RWPE1 (cell line): ENCODE results near the gene ZNF710.
A peak's percentile ranks its signal among the peaks of the same experiment; 100 is the strongest.
"Not testable (repeated sequence)": the region's sequence is repeated elsewhere in the genome, so short reads cannot be mapped to it uniquely, and the experiment has no call there.

Experiments used
- CTCF ChIA-PET: fragments of 350-600 bp; sonication (Branson Sonifier 250); formaldehyde crosslinking; extraction: SDS; loops from one replicate; lab custom pipeline; 2021; lab: Yijun Ruan, JAX
- POLR2A ChIA-PET: fragments of 400-600 bp; formaldehyde crosslinking; extraction: SDS; loops from one replicate; lab custom pipeline; 2020; ENCODE audit warnings: antibody characterized with exemption; ENCODE audit not compliant: low non-redundant PET; lab: Yijun Ruan, JAX
- DNase-seq: peaks from one replicate; pipeline ENCODE4 v3.0.0; 2012; ENCODE audit warnings: low spot score
- H3K27ac ChIP-seq: fragments of 450-650 bp; 2 replicates; pipeline ENCODE4 v1.5.1; 2017
- CTCF ChIP-seq: fragments of 450-650 bp; conservative IDR thresholded peaks from 2 replicates; pipeline ENCODE4 v1.5.1; 2017; ENCODE audit warnings: low read depth, mild to moderate bottlenecking

ZNF710 gene

GRCh38 chr15:89964232-89964954, 36.7 kb upstream of the ZNF710 start:
- 0 out of 2 replicates have a peak overlapping the region, but pooled peaks have one; percentile 4 for H3K27ac ChIP-seq
- no peak for TF ChIP-seq CTCF
- ChIA-PET POLR2A (no interaction called here), CTCF (no interaction called here)
- no peak for DNase-seq

GRCh38 chr15:89967881-89968280, 33.2 kb upstream of the ZNF710 start:
- no peak for DNase-seq
- no peak for TF ChIP-seq CTCF
- no peak overlapping the region for H3K27ac ChIP-seq
- ChIA-PET POLR2A (no interaction called here), CTCF (interaction anchor here (0.6 kb wide), 1 partner anchor 18 kb away, joined by 3 read pairs; no protein-coding TSS in a partner anchor)

- DNase-seq, result peak; percentile 24
- POLR2A ChIA-PET, result no interaction called here
- no peak overlapping the region for H3K27ac ChIP-seq
- no peak for TF ChIP-seq CTCF
- CTCF ChIA-PET, result interaction anchor here (1.0 to 1.2 kb wide), 2 partner anchors 25 to 31 kb away, joined by 3 to 6 read pairs; no protein-coding TSS in a partner anchor
These were observed 29.5 kb upstream of the ZNF710 start for GRCh38 chr15:89971592-89971997.

- CTCF ChIA-PET, result interaction anchor here (1.0 to 1.2 kb wide), 2 partner anchors 24 to 31 kb away, joined by 3 to 6 read pairs; no protein-coding TSS in a partner anchor
- DNase-seq, result no peak
These were observed 29.0 kb upstream of the ZNF710 start for GRCh38 chr15:89972085-89972484.

DNA sequence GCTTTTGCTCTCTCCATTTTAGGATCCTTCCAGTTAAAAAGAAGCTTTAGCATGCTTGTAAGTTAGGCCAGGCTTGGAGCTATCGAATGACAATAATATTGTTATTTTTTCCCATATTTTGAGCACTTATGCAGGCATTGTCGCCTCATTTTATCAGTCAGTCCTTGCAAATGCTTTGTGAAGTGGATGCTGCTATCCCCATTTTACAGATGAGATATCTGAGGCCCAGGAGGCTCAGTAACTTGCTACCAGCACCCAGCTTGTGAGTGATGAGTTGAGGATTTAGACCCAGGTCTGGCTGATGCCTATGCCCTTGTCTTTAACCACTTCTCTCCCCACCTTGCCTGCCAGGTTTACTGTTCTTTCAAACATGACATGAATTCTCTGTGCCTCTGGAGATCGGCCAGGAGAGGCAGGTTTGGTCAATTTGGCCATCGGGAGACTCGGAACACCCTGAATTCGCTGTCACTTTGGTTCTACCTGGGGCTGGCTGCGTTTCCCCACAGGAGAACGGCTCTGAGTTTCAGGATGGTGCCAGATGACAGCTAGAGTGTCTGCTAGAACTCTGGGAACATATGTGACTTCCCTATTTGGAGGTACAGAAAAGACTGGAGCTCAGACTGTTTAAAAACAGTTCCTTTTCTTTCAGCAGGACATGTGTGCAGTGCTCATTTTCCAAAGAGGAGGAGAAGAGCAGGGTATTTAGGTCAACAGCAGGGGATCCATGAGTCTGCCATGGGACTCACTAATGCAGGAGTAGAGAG, 25.5 kb upstream of the ZNF710 start:
- no peak for TF ChIP-seq CTCF
- POLR2A ChIA-PET, result interaction anchor here (0.6 kb wide), 1 partner anchor 181 kb away, joined by 4 read pairs; no protein-coding TSS in a partner anchor
- CTCF ChIA-PET, result interaction anchor here (0.6 to 1.3 kb wide), 4 partner anchors 27 to 450 kb away, joined by 3 to 4 read pairs (median 4); no protein-coding TSS in a partner anchor

More at GRCh38 chr15:89972085-89972484, 29.0 kb upstream of the ZNF710 start:
- TF ChIP-seq CTCF, result no peak
- no peak overlapping the region for H3K27ac ChIP-seq
- POLR2A ChIA-PET, result no interaction called here

GRCh38 chr15:89976246-89976600, 24.9 kb upstream of the ZNF710 start:
- TF ChIP-seq CTCF, result no peak
- CTCF ChIA-PET, result no interaction called here
- no peak for DNase-seq
- POLR2A ChIA-PET, result interaction anchor here (0.6 kb wide), 1 partner anchor 181 kb away, joined by 4 read pairs; no protein-coding TSS in a partner anchor
- H3K27ac ChIP-seq, result no peak overlapping the region

More for the DNA sequence above, 25.5 kb upstream of the ZNF710 start:
- no peak for DNase-seq
- H3K27ac ChIP-seq, result no peak overlapping the region

DNA sequence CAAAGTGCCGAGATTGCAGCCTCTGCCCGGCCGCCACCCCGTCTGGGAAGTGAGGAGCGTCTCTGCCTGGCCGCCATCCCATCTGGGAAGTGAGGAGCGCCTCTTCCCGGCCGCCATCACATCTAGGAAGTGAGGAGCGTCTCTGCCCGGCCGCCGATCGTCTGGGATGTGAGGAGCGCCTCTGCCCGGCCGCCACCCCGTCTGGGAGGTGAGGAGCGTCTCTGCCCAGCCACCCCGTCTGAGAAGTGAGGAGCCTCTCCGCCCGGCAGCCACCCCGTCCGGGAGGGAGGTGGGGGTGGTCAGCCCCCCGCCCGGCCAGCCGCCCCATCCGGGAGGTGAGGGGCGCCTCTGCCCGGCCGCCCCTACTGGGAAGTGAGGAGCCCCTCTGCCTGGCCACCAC, 23.3 kb upstream of the ZNF710 start:
- H3K27ac ChIP-seq, CTCF ChIA-PET, POLR2A ChIA-PET, DNase-seq: not testable (repeated sequence)
